ENCODE data around the gene VAMP2. TPM values are rescaled to one million over a fixed set of nuclear protein-coding genes. Genes with fewer than 3 reads are reported as not detected.

Gene VAMP2
- total and polyA plus RNA-seq, 9 of the 15 experiments (the other 6 are each of a cell fraction or from before 2014, with no cell fraction given) = 2.3 to 31.8 (median 6.0) TPM

DNA sequence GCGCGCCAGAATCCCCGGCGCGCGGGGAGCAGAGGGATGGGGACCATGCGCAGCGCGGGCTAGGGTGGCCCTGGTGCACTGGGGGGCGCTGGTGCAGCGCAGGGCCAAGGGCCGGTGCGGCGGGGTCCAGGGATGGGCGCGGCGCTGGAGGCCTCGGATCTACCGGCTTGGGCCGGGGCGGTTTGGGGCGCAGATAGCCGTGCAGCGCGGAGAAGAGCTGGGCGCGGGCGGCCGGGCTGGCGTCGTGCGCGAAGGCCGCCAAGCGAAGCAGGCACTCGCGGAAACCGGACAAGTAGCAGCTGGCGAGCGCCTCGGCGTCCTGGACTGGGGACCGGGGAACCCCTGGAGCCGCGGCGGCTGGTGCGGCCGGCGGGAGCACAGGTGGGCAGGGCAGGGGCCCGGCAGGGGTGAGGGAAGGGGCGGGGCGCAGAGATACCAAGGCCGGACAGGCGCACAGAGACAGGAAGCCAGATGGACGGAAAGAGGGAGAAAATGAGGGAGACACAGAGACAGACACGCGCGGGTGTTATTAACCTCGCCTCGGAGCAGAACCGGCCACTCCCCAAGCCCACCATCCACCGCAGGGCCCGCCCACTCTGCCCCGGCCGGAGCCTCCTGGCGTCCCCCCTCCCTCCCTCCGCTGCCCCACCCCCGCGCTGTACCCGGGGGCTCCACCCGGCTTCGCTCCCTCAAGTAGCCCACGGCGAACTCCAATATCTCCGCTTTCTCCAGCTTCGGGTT, 40.9 kb downstream of the VAMP2 start (continued):
- TF ChIP-seq, protein P1, sequence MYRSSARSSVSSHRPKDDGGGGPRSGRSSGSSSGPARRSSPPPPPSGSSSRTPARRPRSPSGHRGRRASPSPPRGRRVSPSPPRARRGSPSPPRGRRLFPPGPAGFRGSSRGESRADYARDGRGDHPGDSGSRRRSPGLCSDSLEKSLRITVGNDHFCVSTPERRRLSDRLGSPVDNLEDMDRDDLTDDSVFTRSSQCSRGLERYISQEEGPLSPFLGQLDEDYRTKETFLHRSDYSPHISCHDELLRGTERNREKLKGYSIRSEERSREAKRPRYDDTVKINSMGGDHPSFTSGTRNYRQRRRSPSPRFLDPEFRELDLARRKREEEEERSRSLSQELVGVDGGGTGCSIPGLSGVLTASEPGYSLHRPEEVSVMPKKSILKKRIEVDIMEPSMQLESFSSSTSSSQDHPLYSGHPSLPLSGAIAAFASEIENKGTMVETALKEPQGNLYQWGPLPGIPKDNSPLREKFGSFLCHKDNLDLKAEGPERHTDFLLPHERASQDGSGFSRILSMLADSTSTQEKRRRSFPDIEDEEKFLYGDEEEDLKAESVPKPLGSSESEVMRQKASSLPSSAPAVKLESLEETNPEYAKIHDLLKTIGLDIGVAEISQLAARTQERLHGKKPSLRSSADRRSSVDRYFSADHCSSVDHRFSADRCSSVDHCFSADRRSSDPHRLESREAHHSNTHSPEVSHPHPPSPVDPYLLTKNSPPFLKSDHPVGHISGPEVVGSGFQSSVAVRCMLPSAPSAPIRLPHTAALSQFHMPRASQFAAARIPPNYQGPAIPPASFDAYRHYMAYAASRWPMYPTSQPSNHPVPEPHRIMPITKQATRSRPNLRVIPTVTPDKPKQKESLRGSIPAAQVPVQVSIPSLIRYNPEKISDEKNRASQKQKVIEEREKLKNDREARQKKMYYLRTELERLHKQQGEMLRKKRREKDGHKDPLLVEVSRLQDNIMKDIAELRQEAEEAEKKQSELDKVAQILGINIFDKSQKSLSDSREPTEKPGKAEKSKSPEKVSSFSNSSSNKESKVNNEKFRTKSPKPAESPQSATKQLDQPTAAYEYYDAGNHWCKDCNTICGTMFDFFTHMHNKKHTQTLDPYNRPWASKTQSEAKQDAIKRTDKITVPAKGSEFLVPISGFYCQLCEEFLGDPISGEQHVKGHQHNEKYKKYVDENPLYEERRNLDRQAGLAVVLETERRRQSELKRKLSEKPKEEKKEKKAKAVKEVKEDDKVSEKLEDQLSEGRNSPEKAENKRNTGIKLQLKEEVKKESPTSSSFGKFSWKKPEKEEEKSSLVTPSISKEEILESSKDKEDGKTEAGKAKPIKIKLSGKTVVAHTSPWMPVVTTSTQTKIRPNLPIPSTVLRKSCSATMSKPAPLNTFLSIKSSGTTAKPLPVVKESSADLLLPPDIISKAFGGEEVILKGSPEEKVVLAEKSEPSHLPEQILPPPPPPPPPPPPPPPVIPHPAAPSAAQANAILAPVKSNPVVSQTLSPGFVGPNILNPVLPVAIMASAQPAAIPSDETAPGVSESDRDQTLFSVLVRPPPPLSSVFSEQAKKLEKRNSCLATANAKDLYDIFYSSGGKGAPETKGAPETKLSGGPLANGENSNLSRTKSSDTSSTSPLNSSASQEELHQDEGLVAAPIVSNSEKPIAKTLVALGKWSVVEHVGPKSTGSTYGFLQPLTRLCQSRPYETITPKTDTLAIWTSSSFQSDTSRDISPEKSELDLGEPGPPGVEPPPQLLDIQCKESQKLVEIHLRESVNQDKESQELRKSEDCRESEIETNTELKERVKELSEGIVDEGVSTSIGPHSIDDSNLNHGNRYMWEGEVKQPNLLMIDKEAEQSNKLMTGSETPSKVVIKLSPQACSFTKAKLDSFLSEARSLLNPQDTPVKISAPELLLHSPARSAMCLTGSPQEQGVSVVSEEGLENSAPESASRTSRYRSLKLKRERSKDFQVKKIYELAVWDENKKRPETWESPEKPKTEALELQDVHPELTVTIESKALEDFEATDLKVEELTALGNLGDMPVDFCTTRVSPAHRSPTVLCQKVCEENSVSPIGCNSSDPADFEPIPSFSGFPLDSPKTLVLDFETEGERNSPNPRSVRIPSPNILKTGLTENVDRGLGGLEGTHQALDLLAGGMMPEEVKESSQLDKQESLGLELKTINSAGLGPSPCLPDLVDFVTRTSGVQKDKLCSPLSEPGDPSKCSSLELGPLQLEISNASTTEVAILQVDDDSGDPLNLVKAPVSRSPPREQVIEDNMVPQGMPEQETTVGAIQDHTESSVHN (IDR thresholded peaks at IDR 0.05; ENCODE audit: borderline replicate concordance in 1 of 2, low read depth in 1 of 2) = no peak
- no peak for TF ChIP-seq HMGN3 (IDR thresholded peaks at IDR 0.05; ENCODE audit: borderline replicate concordance, extremely low read depth, insufficient read length, low read depth, low read length)
- TF ChIP-seq, protein P2, sequence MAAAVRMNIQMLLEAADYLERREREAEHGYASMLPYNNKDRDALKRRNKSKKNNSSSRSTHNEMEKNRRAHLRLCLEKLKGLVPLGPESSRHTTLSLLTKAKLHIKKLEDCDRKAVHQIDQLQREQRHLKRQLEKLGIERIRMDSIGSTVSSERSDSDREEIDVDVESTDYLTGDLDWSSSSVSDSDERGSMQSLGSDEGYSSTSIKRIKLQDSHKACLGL (CRISPR knock-in tag; IDR thresholded peaks at IDR 0.05; ENCODE audit: borderline replicate concordance, poor library complexity, severe bottlenecking) = no peak
- no peak for TF ChIP-seq RHOXF2B (CRISPR knock-in tag; conservative IDR thresholded peaks at IDR 0.05)
- TF ChIP-seq EWSR1 (IDR thresholded peaks at IDR 0.05; ENCODE audit: borderline replicate concordance, low read depth, partially characterized antibody) = no peak
- no peak for TF ChIP-seq ZNF644 (tag; IDR thresholded peaks at IDR 0.05; ENCODE audit: low read depth)
- TF ChIP-seq, protein P3, sequence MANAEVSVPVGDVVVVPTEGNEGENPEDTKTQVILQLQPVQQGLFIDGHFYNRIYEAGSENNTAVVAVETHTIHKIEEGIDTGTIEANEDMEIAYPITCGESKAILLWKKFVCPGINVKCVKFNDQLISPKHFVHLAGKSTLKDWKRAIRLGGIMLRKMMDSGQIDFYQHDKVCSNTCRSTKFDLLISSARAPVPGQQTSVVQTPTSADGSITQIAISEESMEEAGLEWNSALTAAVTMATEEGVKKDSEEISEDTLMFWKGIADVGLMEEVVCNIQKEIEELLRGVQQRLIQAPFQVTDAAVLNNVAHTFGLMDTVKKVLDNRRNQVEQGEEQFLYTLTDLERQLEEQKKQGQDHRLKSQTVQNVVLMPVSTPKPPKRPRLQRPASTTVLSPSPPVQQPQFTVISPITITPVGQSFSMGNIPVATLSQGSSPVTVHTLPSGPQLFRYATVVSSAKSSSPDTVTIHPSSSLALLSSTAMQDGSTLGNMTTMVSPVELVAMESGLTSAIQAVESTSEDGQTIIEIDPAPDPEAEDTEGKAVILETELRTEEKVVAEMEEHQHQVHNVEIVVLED (CRISPR knock-in tag; IDR thresholded peaks at IDR 0.05) = no peak
- TF ChIP-seq, protein P4, sequence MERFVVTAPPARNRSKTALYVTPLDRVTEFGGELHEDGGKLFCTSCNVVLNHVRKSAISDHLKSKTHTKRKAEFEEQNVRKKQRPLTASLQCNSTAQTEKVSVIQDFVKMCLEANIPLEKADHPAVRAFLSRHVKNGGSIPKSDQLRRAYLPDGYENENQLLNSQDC (CRISPR knock-in tag; IDR thresholded peaks at IDR 0.05) = no peak
- no peak for TF ChIP-seq NCOA2 (IDR thresholded peaks at IDR 0.05; ENCODE audit: partially characterized antibody in 2 of 2)
- no peak for TF ChIP-seq ZNF121 (CRISPR knock-in tag; conservative IDR thresholded peaks at IDR 0.05)
- TF ChIP-seq, protein P5, sequence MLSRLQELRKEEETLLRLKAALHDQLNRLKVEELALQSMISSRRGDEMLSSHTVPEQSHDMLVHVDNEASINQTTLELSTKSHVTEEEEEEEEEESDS (CRISPR knock-in tag; IDR thresholded peaks at IDR 0.05) = no peak
- no peak for TF ChIP-seq ZNF75A (CRISPR knock-in tag; IDR thresholded peaks at IDR 0.05)
- no peak for TF ChIP-seq ZNF224 (CRISPR knock-in tag; IDR thresholded peaks at IDR 0.05)
- no peak for TF ChIP-seq NCOR1 (IDR thresholded peaks at IDR 0.05)
- TF ChIP-seq SIN3A (IDR thresholded peaks at IDR 0.05; ENCODE audit: borderline replicate concordance in 2 of 2, control insufficient read depth in 1 of 2, low read depth in 2 of 2, low read length in 2 of 2) = no peak
